Fibroblast of skin of scalp (primary cell): ENCODE results near the gene ZNF622. TPM values are rescaled to one million over a fixed set of nuclear protein-coding genes. Genes with fewer than 3 reads are reported as not detected.

Source experiments
- DNase-seq: peaks from one replicate; pipeline ENCODE4 v3.0.0-alpha.2; 2013
- polyA plus RNA-seq, 2 experiments: library from polyadenylated mRNA; unstranded; fragments of 120-200 nt; gene quantifications; one replicate each; pipeline ENCODE4 v1.2.1, GENCODE V29; 2013; ENCODE audit not compliant: insufficient read length in 2 of 2

Gene ZNF622
- polyA plus RNA-seq (2013, experiment 1 of 2; ENCODE audit: insufficient read length) = 27.3 TPM
- 26.6 TPM for polyA plus RNA-seq (2013, experiment 2 of 2; ENCODE audit: insufficient read length)

- peak; percentile 92 for DNase-seq
Measured at GRCh38 chr5:16465544-16466432, at the start of gene ZNF622. ZNF622 (minus strand) TSS chr5:16465800; CDS start chr5:16465665, 135 bp downstream.

- no peak for DNase-seq
Measured at GRCh38 chr5:16510098-16510497, 44.5 kb upstream of the ZNF622 start.

- no peak for DNase-seq
Measured at GRCh38 chr5:16508730-16509531, 43.3 kb upstream of the ZNF622 start.

- DNase-seq = peak; percentile 65
Measured at GRCh38 chr5:16507716-16508115, 42.1 kb upstream of the ZNF622 start.

GRCh38 chr5:16505904-16506303 lies 40.3 kb upstream of the ZNF622 start:
- DNase-seq = no peak

GRCh38 chr5:16505140-16505891 lies 39.7 kb upstream of the ZNF622 start:
- DNase-seq = no peak

GRCh38 chr5:16504571-16504970 lies 39.0 kb upstream of the ZNF622 start:
- DNase-seq = no peak

GRCh38 chr5:16502866-16503265 lies 37.3 kb upstream of the ZNF622 start:
- DNase-seq = no peak

- no peak for DNase-seq
Measured at GRCh38 chr5:16500024-16500423, 34.4 kb upstream of the ZNF622 start.

GRCh38 chr5:16497546-16497945 lies 31.9 kb upstream of the ZNF622 start:
- DNase-seq = no peak

- DNase-seq = no peak
Measured at GRCh38 chr5:16493261-16493660, 27.7 kb upstream of the ZNF622 start.

GRCh38 chr5:16492398-16493140 lies 27.0 kb upstream of the ZNF622 start:
- DNase-seq = peak; percentile 22

- DNase-seq = no peak
Measured at GRCh38 chr5:16490911-16491310, 25.3 kb upstream of the ZNF622 start.

- DNase-seq = peak; percentile 59
Measured at GRCh38 chr5:16489322-16489791, 23.8 kb upstream of the ZNF622 start.

GRCh38 chr5:16487456-16487855 lies 21.9 kb upstream of the ZNF622 start:
- DNase-seq = no peak

- no peak for DNase-seq
Measured at GRCh38 chr5:16486711-16487111, 21.1 kb upstream of the ZNF622 start.

GRCh38 chr5:16485656-16486055 lies 20.1 kb upstream of the ZNF622 start:
- no peak for DNase-seq

GRCh38 chr5:16484081-16484480 lies 18.5 kb upstream of the ZNF622 start:
- no peak for DNase-seq

GRCh38 chr5:16483361-16483760 lies 17.8 kb upstream of the ZNF622 start:
- DNase-seq = no peak

- DNase-seq = no peak
Measured at GRCh38 chr5:16482891-16483290, 17.3 kb upstream of the ZNF622 start.

- DNase-seq = no peak
Measured at GRCh38 chr5:16480821-16481538, 15.4 kb upstream of the ZNF622 start.
